GM19240 (cell line): ENCODE results near the gene ACSM4.
"Not testable (repeated sequence)": the region's sequence is repeated elsewhere in the genome, so short reads cannot be mapped to it uniquely, and the experiment has no call there.

Source experiments
- DNase-seq: peaks from one replicate; pipeline ENCODE4 v3.0.0; 2011; ENCODE audit warnings: low spot score; ENCODE audit not compliant: insufficient read length

The ACSM4 gene

GRCh38 chr12:7303772-7304171, at the start of gene ACSM4:
TSS of gene ACSM4 (plus strand) at chr12:7304072. CDS start at chr12:7304332, 260 bp downstream.
- no peak for DNase-seq

- DNase-seq, result no peak
Measured at GRCh38 chr12:7259060-7259459, 44.8 kb upstream of the ACSM4 start.

- DNase-seq, result no peak
Measured at GRCh38 chr12:7264538-7264937, 39.3 kb upstream of the ACSM4 start.

GRCh38 chr12:7265251-7265650, 38.6 kb upstream of the ACSM4 start:
- no peak for DNase-seq

GRCh38 chr12:7269273-7269672, 34.6 kb upstream of the ACSM4 start:
- no peak for DNase-seq

- no peak for DNase-seq
Measured at GRCh38 chr12:7271893-7272514, 31.9 kb upstream of the ACSM4 start.

- DNase-seq, result not testable (repeated sequence)
Measured at GRCh38 chr12:7275482-7275881, 28.4 kb upstream of the ACSM4 start.

- DNase-seq, result no peak
Measured at GRCh38 chr12:7282844-7283243, 21.0 kb upstream of the ACSM4 start.

- DNase-seq, result no peak
Measured at GRCh38 chr12:7289743-7290142, 14.1 kb upstream of the ACSM4 start.

- not testable (repeated sequence) for DNase-seq
Measured at GRCh38 chr12:7290588-7290987, 13.3 kb upstream of the ACSM4 start.

- no peak for DNase-seq
Measured at GRCh38 chr12:7292300-7292699, 11.6 kb upstream of the ACSM4 start.

- no peak for DNase-seq
Measured at GRCh38 chr12:7293670-7294069, 10.2 kb upstream of the ACSM4 start.

GRCh38 chr12:7295529-7295928, 8.3 kb upstream of the ACSM4 start:
- DNase-seq, result no peak

- DNase-seq, result no peak
Measured at GRCh38 chr12:7297865-7298264, 6.0 kb upstream of the ACSM4 start.

GRCh38 chr12:7302266-7302986, 1.4 kb upstream of the ACSM4 start:
- no peak for DNase-seq

- DNase-seq, result no peak
Measured at GRCh38 chr12:7303230-7303629, 642 bp upstream of the ACSM4 start.

GRCh38 chr12:7304456-7304855, 584 bp downstream of the ACSM4 start:
- no peak for DNase-seq

- no peak for DNase-seq
Measured at GRCh38 chr12:7310070-7310469, 6.2 kb downstream of the ACSM4 start.

- no peak for DNase-seq
Measured at GRCh38 chr12:7319930-7320329, 16.1 kb downstream of the ACSM4 start.

GRCh38 chr12:7321624-7322023, 17.8 kb downstream of the ACSM4 start:
- DNase-seq, result no peak

GRCh38 chr12:7322599-7322998, 18.7 kb downstream of the ACSM4 start:
- DNase-seq, result no peak

- DNase-seq, result no peak
Measured at GRCh38 chr12:7324176-7324575, 20.3 kb downstream of the ACSM4 start.

- DNase-seq, result no peak
Measured at GRCh38 chr12:7327918-7328317, 24.0 kb downstream of the ACSM4 start.
